T-cell (primary cell): ENCODE results near the gene MCRIP2. TPM values are rescaled to one million over a fixed set of nuclear protein-coding genes. Genes with fewer than 3 reads are reported as not detected.

Experiments
- ATAC-seq, 4 experiments: fragments of 200-7000 bp in 3 of 4; fragments of 150-1000 bp in 1 of 4; cut with Tn5 transposase; replicated peaks in 1 of 4; 1 replicate in 3 of 4; 2 replicates in 1 of 4; pipeline ENCODE4 v1.10.0; 2021; ENCODE audit warnings: moderate library complexity in 3 of 4, mild to moderate bottlenecking in 2 of 4, moderate number of reproducible peaks in 1 of 4
- CTCF ChIA-PET, 2 donors: fragments of 300-600 bp; sonication (Branson Sonifier 250); formaldehyde crosslinking; loops; one replicate each; lab custom pipeline; 2022; ENCODE audit warnings: antibody characterized with exemption in 2 of 2; lab: Charles Lee
- POLR2A ChIA-PET, 2 donors: fragments of 300-600 bp; sonication (Branson Sonifier 250); formaldehyde crosslinking; loops; one replicate each; lab custom pipeline; 2022; ENCODE audit warnings: antibody characterized with exemption in 2 of 2; lab: Charles Lee
- DNase-seq, 35 experiments: peaks; one replicate each; pipeline versions ENCODE4 v3.0.0 to v3.0.0-alpha.2; 2013 to 2023
- H3K27ac ChIP-seq: one replicate; pipeline ENCODE4 v1.5.1; 2013; ENCODE audit warnings: low read length
- H3K27me3 ChIP-seq, 2 experiments: replicated peaks in 1 of 2; 1 replicate in 1 of 2; 2 replicates in 1 of 2; pipeline versions ENCODE4 v1.6.1 to v1.7.0; 2013; ENCODE audit warnings: low read length in 1 of 2, mixed read lengths in 1 of 2; ENCODE audit not compliant: control insufficient read depth in 2 of 2, insufficient read depth in 2 of 2; ENCODE audit errors: extremely low read depth in 1 of 2
- H3K36me3 ChIP-seq, 2 donors: 1 replicate in 1 of 2; 2 replicates in 1 of 2; pipeline versions ENCODE4 v1.6.1 to v1.7.0; 2013; ENCODE audit warnings: low read length in 1 of 2; ENCODE audit not compliant: control insufficient read depth in 2 of 2, insufficient read depth in 1 of 2; ENCODE audit errors: extremely low read depth in 1 of 2
- H3K4me1 ChIP-seq, 2 experiments: 1 replicate in 1 of 2; 2 replicates in 1 of 2; pipeline versions ENCODE4 v1.6.1 to v1.7.0; 2013; ENCODE audit warnings: low read length in 2 of 2, mixed read lengths in 1 of 2; ENCODE audit not compliant: insufficient read depth in 2 of 2, control insufficient read depth in 1 of 2; ENCODE audit errors: extremely low read depth in 1 of 2
- H3K4me3 ChIP-seq, 2 donors: 1 replicate in 1 of 2; 2 replicates in 1 of 2; pipeline versions ENCODE4 v1.5.1 to v1.7.0; 2013; ENCODE audit warnings: mild to moderate bottlenecking in 2 of 2, low read length in 1 of 2, moderate library complexity in 1 of 2; ENCODE audit not compliant: control insufficient read depth in 1 of 2; ENCODE audit errors: extremely low read depth in 1 of 2
- H3K9me3 ChIP-seq: 2 replicates; pipeline ENCODE4 v1.7.0; 2013
- H3K27ac Mint-ChIP-seq, 2 donors: one replicate each; pipeline ENCODE4 v1.8.0; 2020 to 2021; ENCODE audit warnings: mild to moderate bottlenecking in 2 of 2, mixed read lengths in 2 of 2
- H3K27me3 Mint-ChIP-seq, 2 donors: one replicate each; pipeline ENCODE4 v1.8.0; 2021 to 2022; ENCODE audit warnings: mixed read lengths in 2 of 2
- H3K36me3 Mint-ChIP-seq: one replicate; pipeline ENCODE4 v1.8.0; 2021; ENCODE audit warnings: mixed read lengths
- H3K4me1 Mint-ChIP-seq, 3 donors: one replicate each; pipeline ENCODE4 v1.8.0; 2020 to 2022; ENCODE audit warnings: mixed read lengths in 3 of 3, mild to moderate bottlenecking in 1 of 3
- H3K4me3 Mint-ChIP-seq, 3 donors: one replicate each; pipeline ENCODE4 v1.8.0; 2020 to 2022; ENCODE audit warnings: mild to moderate bottlenecking in 3 of 3, mixed read lengths in 3 of 3, moderate library complexity in 3 of 3
- H3K9me3 Mint-ChIP-seq, 3 donors: one replicate each; pipeline ENCODE4 v1.8.0; 2020 to 2022; ENCODE audit warnings: mixed read lengths in 3 of 3
- WGBS: methylation state at CpG from one replicate; pipeline ENCODE4 v1.1.5; 2013; ENCODE audit warnings: missing lambda C conversion rate; ENCODE audit not compliant: insufficient coverage; 5-methylcytosine and 5-hydroxymethylcytosine counted together
- total RNA-seq, 35 experiments: library from RNA in 6 of 35; stranded (reverse) in 6 of 35; fragments of 120-200 nt in 1 of 35; gene quantifications; one replicate each; pipeline versions ENCODE4 v1.2.1 to v1.2.4 and lab custom pipeline; 2013 to 2026

MCRIP2 gene
- total RNA-seq, 5 donors from 2014 or later (not counting 1 experiment from before 2014, with no cell fraction given): 19.1 to 43.0 (median 40.0) TPM

DNA sequence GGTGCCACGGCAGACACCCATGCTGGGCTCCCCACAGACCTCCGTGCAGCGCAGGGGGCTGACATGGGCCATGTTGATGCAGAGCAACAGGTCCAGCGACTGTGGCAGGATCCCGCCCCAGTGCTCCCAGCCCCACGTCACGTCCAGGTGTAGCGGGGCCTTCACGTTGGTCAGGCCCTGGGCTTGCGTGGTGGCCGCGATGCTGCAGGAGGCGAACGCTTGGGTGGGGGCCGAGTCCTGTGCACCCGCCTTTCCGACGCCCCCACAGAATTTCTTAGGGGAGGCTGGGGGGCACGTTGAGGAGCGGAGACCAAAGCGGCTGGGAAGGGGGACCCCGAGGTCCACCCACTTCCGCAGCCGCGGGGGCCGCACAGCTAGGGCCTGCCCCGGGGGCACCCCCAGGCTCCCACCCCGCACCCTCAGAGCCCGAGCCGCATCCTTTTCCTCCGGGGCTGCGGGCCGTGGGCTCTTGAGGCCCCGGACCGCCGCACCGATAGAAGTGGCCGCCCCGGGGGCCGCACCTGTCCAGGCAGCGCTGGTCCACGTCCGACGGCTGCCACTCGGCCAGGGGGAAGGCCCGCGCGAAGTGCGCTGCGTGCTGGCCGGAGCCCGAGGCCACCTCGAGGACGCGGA, 5.9 kb upstream of the MCRIP2 start:
- peak overlapping the region; percentile 87 to 96 for H3K4me3 ChIP-seq
- peaks cover 0 to 3% of the 10 kb centered on the region in 2 donors for H3K27me3 Mint-ChIP-seq
- no peaks in the 10 kb centered on the region for H3K9me3 ChIP-seq
- no peak overlapping the region for H3K27ac ChIP-seq
- no peaks in the 10 kb centered on the region for H3K36me3 Mint-ChIP-seq
- ChIA-PET CTCF (interaction anchor here in 1 of 2 donors (1.2 kb wide), 1 partner anchor 57 kb away, joined by 3 read pairs; no protein-coding TSS in a partner anchor), POLR2A (no interaction called here)
- peaks cover 7 to 8% (median 8%) of the 10 kb centered on the region in 3 donors for H3K4me1 Mint-ChIP-seq
- H3K36me3 ChIP-seq: peaks cover 5 to 9% of the 10 kb centered on the region in 2 donors
- no peak overlapping the region for H3K27ac Mint-ChIP-seq
- H3K4me3 Mint-ChIP-seq: peak overlapping the region; percentile 65 to 99 (median 94)
- H3K4me1 ChIP-seq: peaks cover 9 to 37% of the 10 kb centered on the region in 2 experiments
- WGBS: 4% methylated on average over 47 of the region's 55 CpGs
- no peaks in the 10 kb centered on the region for H3K9me3 Mint-ChIP-seq
- ATAC-seq: peak in 1 of 4 experiments; percentile 2
- peak in 1 of 35 experiments; percentile 27 for DNase-seq
- H3K27me3 ChIP-seq: no peaks in the 10 kb centered on the region

DNA sequence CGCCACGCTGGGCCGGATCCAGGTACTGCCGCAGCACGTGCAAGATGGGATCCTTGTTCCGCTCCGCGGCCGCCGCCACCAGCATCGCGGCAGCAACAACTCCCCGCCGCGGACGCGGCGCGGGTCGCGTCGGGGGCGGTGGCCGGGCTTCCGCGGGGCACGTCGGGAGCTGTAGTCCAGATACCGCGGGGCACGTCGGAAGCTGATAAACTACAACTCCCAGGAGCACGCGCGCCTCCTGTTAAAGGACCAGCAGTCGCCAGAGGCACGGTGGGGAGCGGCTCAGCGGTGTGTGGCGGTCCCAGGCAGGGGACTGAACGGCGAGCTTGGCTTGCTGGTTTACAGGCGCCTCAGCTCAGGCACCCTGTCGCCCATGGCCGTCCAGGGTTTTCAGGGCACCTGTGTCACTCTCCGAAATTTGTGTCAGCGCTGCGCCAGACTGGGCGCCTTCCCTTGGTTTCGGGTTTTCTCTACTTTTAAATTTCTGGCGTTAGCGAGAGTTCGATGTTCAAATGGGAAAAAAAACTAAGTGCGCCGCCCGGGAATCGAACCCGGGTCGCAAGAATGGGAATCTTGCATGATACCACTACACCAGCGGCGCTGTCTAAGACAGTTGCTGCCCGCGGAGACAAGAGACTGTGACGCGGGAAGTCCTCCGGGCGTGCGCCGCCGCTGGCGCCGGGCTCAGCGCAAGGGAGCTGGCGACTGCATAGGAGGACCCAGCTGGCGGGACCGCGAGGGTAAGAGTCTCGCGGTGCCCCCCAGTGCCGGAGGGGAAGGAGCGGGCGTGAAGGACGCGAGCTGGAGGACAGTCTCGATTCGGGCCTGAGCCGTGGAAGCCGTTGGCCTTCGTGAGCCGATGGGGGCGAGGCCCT, 5.2 kb upstream of the MCRIP2 start, which contains the start of gene METTL26:
Gene METTL26, minus strand, starts transcription at position 100 of the 875 bp plus-strand sequence. Its CDS starts 15 bp downstream, at position 85.
- peak within 1 kb of the TSS; percentile 87 to 96 for H3K4me3 ChIP-seq
- ATAC-seq (peak; percentile 85 to 88 (median 87)), DNase-seq (peak; percentile 87 to 96 (median 92))
- POLR2A ChIA-PET: no interaction called here
- no peaks in the 10 kb centered on the region for H3K27me3 ChIP-seq
- peaks cover 5 to 9% of the 10 kb centered on the region in 2 donors for H3K36me3 ChIP-seq
- Mint-ChIP-seq H3K4me3 (peak within 1 kb of the TSS; percentile 94 to 99 (median 95)), H3K4me1 (peaks cover 7 to 8% (median 8%) of the 10 kb centered on the region in 3 donors), H3K27ac (peak within 1 kb of the TSS; percentile 97 to 98), H3K36me3 (no peaks in the 10 kb centered on the region), H3K27me3 (peaks cover 0 to 3% of the 10 kb centered on the region in 2 donors), H3K9me3 (no peaks in the 10 kb centered on the region)
- CTCF ChIA-PET: interaction anchor here in 1 of 2 donors (1.1 to 1.2 kb wide), 2 partner anchors 48 to 57 kb away, joined by 3 read pairs; no protein-coding TSS in a partner anchor
- no peaks in the 10 kb centered on the region for H3K9me3 ChIP-seq
- H3K27ac ChIP-seq: peak within 1 kb of the TSS; percentile 78
- peaks cover 9 to 40% of the 10 kb centered on the region in 2 experiments for H3K4me1 ChIP-seq
- WGBS: under 1% methylated on average over 90 of the region's 91 CpGs

DNA sequence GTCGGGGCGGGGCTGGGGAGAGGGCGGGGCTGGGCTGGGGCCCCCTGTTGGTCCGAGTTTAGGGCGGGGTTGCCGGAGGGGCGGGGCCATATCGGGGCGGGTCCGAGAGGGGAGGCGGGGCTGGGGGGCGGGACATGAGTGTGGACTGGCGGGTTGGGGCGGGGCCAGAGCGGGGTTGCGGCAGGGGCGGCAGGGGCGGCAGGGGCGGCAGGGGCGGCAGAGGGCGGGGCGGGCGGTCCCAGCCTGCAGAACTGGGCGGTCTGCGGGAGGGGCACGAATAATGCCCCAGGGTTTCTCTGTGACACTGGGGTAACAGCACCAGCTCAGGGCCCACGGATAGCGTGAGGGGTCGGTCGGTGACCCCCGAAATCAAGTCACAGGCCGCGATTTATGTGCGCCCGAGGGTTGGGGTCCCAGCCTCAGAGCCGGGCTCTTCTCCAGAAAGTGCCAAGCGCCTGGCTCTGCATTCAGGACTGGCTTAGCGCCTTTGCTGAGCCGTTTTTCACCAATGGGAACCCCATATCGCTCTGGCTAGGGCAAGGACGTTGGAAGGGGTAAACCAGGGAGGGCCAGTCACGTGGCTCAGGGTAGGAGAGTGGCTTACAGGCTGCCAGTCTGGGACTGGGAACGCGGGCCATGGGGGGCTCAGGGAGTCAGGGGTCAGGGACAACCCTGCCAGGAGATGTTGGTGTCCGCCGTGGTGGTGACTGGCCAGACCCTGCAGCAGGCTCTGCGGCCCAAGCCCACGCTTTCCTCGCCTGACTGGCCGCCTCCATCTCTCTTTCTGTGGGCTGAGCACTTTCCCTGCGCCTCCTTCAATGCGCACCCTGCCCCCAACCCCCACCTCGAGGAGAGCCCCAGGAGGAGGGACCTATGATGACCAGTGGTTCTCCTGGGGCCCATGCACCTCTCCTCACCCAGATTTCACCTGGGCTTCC, 4.3 kb upstream of the MCRIP2 start:
- Histone ChIP-seq H3K4me3 (peak overlapping the region; percentile 87 to 96), H3K9me3 (no peaks in the 10 kb centered on the region), H3K27ac (no peak overlapping the region), H3K27me3 (no peaks in the 10 kb centered on the region), H3K36me3 (peaks cover 5 to 9% of the 10 kb centered on the region in 2 donors), H3K4me1 (peaks cover 9 to 42% of the 10 kb centered on the region in 2 experiments)
- Mint-ChIP-seq H3K4me3 (peak overlapping the region; percentile 94 to 99 (median 95)), H3K4me1 (peaks cover 7 to 8% (median 8%) of the 10 kb centered on the region in 3 donors), H3K36me3 (no peaks in the 10 kb centered on the region), H3K27ac (peak overlapping the region in 1 of 2 donors; percentile 97), H3K27me3 (peaks cover 0 to 3% of the 10 kb centered on the region in 2 donors), H3K9me3 (no peaks in the 10 kb centered on the region)
- ChIA-PET CTCF (interaction anchor here in 1 of 2 donors (1.1 kb wide), 1 partner anchor 49 kb away, joined by 3 read pairs; no protein-coding TSS in a partner anchor), POLR2A (no interaction called here)
- DNase-seq: peak in 32 of 35 experiments; percentile 29 to 90 (median 81)
- 31% methylated on average over 40 of the region's 53 CpGs for WGBS
- peak; percentile 55 to 68 (median 64) for ATAC-seq

DNA sequence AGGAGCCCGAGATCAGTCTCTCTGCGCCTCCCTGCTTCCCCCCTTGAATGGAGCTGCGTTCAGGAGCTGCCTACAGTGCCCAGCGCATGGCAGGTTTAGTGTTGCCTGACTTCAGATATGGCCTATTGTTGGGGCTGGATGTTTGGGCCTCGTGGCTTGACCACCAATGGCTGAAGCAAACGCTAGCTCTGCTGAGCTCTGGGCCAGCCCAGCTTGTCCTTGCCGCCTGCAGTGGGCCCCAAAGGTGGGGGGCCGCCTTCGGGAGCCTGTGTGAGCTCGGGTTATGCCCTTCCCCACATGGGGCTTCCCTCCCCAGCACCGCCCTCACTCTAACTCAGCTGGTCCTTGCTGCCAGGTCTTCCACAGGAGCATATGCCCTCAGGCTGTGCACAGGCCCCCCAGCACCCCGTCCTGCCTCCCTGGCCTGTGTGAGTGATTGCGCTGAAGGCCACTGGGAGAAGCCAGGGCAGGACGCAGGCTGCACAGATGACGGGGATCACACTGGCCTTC, 3.5 kb upstream of the MCRIP2 start:
- Mint-ChIP-seq H3K4me1 (peaks cover 7 to 13% (median 13%) of the 10 kb centered on the region in 3 donors), H3K27me3 (peaks cover 0 to 3% of the 10 kb centered on the region in 2 donors), H3K36me3 (no peaks in the 10 kb centered on the region), H3K9me3 (no peaks in the 10 kb centered on the region), H3K4me3 (peak overlapping the region; percentile 3 to 99 (median 34)), H3K27ac (no peak overlapping the region)
- no peak for ATAC-seq
- H3K27me3 ChIP-seq: no peaks in the 10 kb centered on the region
- ChIA-PET CTCF (no interaction called here), POLR2A (no interaction called here)
- WGBS: 90% methylated on average over 11 of the region's 15 CpGs
- peaks cover 9 to 49% of the 10 kb centered on the region in 2 experiments for H3K4me1 ChIP-seq
- no peak for DNase-seq
- peaks cover 5 to 9% of the 10 kb centered on the region in 2 donors for H3K36me3 ChIP-seq
- H3K9me3 ChIP-seq: no peaks in the 10 kb centered on the region
- H3K4me3 ChIP-seq: no peak overlapping the region
- no peak overlapping the region for H3K27ac ChIP-seq

DNA sequence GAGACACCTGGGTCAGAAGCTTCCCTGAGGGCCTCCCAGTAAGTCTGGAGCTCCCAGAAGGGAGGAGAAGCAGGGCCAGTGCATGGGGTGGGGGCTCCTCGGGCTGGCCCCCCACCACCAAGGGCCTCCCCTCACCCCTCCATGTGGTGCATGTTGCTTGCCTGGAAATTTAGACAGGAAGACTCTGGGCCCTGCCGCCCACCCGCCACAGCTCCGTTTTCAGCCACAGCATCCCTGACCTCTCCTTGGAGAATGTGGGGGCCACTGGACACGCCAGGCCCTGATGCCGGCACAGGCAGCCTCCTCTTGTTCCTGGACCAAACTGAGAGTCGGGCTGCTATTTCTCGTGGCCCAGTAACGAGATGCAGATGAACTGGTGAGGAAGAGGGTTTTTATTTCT, 2.8 kb upstream of the MCRIP2 start:
- no peaks in the 10 kb centered on the region for H3K36me3 Mint-ChIP-seq
- peaks cover 5% of the 10 kb centered on the region in 2 donors for H3K36me3 ChIP-seq
- 98% methylated on average over 4 of the region's 9 CpGs for WGBS
- H3K4me1 Mint-ChIP-seq: peaks cover 8 to 17% (median 16%) of the 10 kb centered on the region in 3 donors
- POLR2A ChIA-PET: no interaction called here
- H3K4me1 ChIP-seq: peaks cover 9 to 51% of the 10 kb centered on the region in 2 experiments
- no peaks in the 10 kb centered on the region for H3K9me3 Mint-ChIP-seq
- CTCF ChIA-PET: no interaction called here
- ATAC-seq: no peak
- H3K4me3 ChIP-seq: no peak overlapping the region
- no peaks in the 10 kb centered on the region for H3K27me3 ChIP-seq
- H3K27me3 Mint-ChIP-seq: peaks cover 0 to 3% of the 10 kb centered on the region in 2 donors
- no peak overlapping the region for H3K27ac Mint-ChIP-seq
- H3K27ac ChIP-seq: no peak overlapping the region
- no peaks in the 10 kb centered on the region for H3K9me3 ChIP-seq
- H3K4me3 Mint-ChIP-seq: no peak overlapping the region
- DNase-seq: no peak
